Measurements from ENCODE around the gene WSCD1.

DNA sequence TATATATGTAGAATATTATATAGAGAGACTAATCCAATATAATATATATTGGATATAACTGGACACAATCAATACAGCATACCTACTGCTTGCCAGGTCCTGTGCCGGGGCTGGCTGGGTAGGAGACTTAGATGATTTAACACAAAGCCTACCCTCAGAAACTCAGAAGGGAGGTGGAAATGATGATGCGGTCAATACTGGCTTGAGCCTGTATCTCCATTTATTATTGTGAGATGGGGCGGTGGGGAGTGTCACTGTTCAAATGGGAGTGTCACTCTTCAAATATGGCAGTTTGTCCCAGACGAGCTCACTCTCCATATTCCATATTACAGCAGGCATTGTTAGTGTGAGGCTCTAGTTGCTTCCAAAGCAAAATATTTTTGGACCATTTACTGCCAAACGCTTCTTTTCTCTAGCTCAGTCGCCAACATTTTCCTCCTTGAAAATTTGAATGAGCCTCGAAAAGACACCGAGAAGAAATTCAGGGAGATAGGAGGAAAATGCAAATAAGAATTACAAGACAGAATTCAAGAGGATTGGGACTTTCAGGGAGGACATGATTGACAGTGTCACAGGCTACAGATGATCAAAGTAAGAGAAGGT is 70.7 kb downstream of the WSCD1 start:
- TF ChIP-seq TAF1 (IDR thresholded peaks at IDR 0.05; ENCODE audit: borderline replicate concordance, insufficient read depth, low read length) (no peak), FOXP2 (optimal IDR thresholded peaks at IDR 0.05; ENCODE audit: borderline replicate concordance, extremely low read depth, extremely low read length, insufficient read depth) (no peak)
